NCI-H2107 treated with DMSO at 0.1 percent for 48 hours (cell line): Measurements from ENCODE around the gene MICAL3.
"Not testable (repeated sequence)": the region's sequence is repeated elsewhere in the genome, so short reads cannot be mapped to it uniquely, and the experiment has no call there.

ENCODE experiments used
- DNase-seq: peaks from one replicate; lab custom pipeline; 2025; ENCODE audit not compliant: unreplicated experiment; lab: John Stamatoyannopoulos, UW

Gene MICAL3

DNA sequence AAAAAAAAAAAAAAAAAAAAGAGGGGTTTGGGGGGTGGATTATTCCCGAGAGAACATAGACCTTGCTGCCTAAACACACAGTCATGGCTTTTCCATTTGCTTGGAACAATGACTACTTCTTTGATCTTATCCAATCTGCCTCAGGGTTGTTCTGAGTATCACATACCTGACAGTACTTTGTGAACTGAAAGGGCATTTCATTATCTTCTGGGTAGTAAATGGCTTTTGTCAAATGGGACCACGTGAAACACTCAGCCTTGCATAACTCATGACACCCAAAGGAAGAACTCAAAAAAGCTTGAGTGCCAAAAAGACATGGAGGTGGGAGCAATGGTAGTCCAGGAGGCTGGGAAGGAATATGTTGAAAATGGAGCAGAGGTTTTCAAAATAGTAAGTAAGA lies 126.9 kb downstream of the MICAL3 start:
- DNase-seq = no peak

DNA sequence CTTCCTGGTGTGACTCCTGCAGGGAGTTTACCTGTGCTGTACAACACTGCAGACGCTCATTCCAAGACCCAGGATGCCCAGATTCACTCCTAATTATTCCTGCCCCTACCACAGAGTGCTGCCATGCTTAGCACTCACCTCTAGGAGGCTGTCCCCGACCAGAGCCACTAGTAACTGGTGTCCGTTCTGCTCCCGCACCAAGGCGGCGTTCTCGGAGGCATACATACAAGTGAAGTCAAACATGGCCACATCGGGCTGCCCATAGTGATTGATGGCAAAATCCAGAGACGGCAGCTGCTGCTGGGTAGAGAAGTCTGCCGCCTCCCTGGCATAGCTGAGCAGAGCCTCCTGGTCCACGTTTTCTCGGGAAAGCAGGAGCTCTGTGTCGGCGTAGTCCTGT lies 127.8 kb downstream of the MICAL3 start:
- DNase-seq = no peak

- no peak for DNase-seq
These were observed 130.3 kb downstream of the MICAL3 start for GRCh38 chr22:17893900-17894535.

DNA sequence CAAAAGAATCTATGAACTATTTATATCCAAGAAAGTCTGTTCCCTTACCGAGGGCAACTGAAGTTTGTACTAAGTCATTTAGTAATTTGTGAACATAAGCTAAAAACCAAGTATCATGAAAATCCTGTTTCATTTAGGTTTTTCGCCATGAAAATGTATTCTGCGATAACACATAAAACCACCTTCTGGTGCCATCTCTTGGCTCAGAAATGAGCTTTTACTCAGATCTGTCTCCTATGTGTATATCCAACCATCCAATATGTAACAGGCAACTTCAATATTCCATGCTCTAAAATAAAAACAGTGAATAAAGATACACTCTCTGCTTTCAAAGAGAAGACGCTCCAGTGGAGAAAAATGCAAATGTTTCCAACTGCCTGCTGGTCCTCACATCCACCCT lies 132.0 kb downstream of the MICAL3 start:
- DNase-seq = no peak

DNA sequence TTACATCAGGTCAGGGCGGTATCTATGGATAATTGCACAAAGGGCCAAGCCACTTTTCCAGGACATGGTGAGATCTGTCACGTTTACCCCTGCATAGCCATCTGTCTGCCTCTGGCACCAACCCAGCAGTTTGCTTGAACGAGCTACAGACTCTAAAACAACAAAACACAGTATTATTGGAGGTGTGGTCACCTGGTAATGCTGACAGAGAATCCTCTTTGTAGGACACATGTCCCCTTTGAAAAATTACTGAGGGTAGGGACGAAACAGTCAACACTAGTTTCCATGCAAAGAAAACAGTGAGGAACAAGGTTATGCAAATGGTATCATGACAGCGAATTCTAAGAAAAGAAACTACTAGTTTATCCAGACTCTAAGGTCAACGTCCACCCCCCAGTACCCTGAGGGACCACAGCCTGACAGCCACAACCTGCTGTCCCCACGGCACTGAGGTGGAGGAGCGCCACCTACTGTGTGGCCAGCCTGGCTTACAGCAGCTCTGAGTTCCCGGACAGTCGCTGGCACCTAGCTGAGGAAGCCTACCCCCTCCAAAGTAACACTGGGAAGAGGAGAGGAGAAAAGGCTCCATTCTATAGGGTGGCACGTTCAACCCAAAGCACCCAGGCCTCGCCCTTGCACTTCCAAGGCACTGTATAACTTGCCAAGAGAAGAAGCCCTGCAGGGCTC lies 132.7 kb downstream of the MICAL3 start:
- no peak for DNase-seq

GRCh38 chr22:17890892-17891291 lies 133.5 kb downstream of the MICAL3 start:
- no peak for DNase-seq

DNA sequence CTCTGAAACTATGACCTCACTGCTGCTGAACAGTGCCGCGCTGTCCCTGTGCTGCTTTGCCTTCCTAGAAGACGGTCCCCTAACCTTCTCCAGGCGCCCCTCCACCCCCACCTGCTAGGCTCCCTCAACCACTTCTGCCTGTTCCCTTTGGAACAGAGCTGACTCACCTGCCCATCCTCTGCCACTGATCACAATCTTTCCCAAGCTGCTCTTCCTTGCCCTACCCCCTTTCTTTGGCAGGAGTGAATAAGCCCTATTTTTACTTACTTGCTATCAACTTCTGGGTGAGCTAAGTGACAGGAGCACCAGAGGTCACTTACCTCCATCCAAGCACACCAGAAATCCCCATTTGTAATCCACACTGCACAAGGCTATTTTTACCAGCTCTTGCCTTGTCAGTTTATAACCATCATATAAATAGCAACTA lies 134.1 kb downstream of the MICAL3 start:
- DNase-seq = no peak

- DNase-seq = no peak
These were observed 135.5 kb downstream of the MICAL3 start for GRCh38 chr22:17888855-17889254.

- DNase-seq = no peak
These were observed 135.9 kb downstream of the MICAL3 start for GRCh38 chr22:17888439-17888838.

DNA sequence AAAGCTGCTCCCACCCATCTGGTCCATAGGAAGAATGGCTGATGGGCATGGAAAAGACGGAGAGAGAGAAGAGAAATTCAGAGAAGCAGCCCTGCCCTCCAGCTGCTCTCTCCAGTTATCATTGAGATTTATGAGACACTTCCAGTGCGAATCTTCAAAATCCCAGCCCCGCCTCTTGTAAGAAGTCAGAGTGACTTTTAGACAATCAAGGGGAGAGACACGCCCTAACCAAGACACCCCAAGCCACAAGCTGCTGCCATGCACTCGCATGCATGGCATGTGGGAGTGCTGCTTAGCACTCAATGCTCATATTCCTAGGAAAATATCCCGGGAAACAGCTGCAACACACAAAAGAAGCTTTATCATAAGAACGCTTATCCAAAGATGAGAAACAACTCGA lies 139.5 kb downstream of the MICAL3 start:
- DNase-seq = no peak

DNA sequence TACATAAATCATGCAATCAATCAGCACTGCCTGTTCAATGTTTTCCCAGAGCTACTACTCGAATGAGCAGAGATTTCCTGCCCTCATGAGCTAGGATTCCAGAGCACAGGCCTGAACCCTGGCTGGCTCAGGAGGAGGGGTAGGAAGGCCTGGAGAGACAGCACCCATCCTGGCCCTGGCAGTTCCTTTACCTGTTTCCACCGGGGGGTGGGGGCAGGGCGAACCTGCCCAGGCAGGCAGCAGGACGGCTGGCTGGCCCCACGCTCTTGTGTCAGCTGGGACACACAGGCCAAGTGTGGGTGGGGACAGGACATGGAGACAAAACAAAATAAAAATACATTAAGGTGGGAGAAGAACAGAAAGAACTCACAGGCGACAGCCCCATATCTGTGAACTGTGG lies 140.3 kb downstream of the MICAL3 start:
- DNase-seq = no peak

DNA sequence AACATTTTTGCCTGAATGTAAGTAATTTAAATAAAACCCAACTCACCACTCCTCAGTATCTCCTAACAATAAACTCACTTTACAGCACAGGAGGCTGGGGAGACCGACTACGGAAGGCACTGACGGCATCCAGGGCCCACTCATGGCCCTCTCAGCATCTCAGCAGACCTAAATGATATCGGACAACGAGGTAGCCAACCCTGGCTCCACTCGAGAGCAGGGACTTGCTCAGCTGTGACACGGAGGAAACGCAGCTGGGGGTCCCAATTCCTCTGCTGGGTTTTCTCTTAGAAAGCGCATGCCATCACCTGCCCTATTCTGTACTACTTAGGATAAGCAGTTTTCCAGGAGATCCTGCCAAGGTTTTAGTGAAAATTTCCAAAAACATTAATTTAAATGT lies 141.0 kb downstream of the MICAL3 start:
- DNase-seq = no peak

GRCh38 chr22:17882727-17883126 lies 141.6 kb downstream of the MICAL3 start:
- no peak for DNase-seq

GRCh38 chr22:17882162-17882561 lies 142.2 kb downstream of the MICAL3 start:
- no peak for DNase-seq

DNA sequence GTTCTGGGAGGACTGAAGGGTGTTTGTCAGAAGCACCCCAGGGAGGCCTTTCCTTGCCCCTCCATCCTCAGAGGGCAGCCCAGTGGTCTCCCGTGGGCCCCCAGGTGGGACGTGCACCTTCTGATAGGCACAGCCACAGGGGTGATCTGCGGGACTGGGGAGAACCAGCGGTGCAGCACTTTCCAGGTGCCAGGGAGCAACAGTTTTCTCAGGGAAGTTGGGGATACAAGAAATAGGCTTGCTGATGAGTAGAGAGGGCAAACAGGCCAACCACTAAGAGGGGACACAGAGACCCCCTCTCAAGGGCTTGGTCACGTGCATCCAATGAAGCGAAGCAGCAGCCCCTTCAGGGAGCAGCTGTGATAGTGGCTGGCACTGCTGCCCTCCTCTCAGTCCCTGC lies 143.0 kb downstream of the MICAL3 start:
- DNase-seq = no peak

DNA sequence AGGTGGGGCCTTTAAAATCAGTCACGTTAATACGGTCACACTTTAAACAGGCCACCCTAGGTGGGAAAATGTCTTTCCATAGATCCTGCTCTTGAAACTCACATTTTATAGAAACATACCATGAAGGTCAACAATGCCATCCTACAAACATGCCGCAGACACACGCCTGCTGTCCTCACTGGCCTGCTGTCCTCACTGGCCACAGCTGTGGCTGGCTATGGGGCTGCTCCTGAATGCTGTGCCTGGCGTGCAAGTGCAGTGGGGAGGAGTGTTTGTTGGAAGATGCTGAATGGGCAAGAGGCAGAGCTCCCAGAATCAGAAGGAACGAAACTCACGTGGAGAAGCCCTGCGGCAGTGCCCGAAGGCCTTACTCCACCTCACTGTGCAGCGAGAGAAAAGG lies 143.9 kb downstream of the MICAL3 start:
- DNase-seq = no peak

GRCh38 chr22:17880020-17880419 lies 144.3 kb downstream of the MICAL3 start:
- no peak for DNase-seq

DNA sequence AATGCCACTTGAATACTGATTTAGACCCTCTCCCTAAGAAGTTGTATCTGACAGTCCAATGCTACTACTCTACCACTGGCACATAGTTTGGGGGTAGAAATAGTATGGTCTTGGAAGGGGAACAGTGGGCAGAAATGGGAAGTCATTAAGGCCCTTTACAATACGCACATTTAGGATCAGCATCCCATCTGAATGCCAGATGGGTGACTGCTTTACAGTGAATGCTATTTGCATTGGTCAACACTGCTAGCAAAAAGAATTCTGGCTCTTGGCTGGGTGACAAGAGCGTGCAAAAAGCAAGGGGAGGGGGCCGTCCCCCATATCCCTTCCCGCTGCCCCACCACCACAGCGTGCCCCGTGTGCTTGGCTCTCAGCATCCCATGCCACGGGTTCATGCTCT lies 145.4 kb downstream of the MICAL3 start:
- DNase-seq = no peak

GRCh38 chr22:17878186-17878694 lies 146.1 kb downstream of the MICAL3 start:
- no peak for DNase-seq

DNA sequence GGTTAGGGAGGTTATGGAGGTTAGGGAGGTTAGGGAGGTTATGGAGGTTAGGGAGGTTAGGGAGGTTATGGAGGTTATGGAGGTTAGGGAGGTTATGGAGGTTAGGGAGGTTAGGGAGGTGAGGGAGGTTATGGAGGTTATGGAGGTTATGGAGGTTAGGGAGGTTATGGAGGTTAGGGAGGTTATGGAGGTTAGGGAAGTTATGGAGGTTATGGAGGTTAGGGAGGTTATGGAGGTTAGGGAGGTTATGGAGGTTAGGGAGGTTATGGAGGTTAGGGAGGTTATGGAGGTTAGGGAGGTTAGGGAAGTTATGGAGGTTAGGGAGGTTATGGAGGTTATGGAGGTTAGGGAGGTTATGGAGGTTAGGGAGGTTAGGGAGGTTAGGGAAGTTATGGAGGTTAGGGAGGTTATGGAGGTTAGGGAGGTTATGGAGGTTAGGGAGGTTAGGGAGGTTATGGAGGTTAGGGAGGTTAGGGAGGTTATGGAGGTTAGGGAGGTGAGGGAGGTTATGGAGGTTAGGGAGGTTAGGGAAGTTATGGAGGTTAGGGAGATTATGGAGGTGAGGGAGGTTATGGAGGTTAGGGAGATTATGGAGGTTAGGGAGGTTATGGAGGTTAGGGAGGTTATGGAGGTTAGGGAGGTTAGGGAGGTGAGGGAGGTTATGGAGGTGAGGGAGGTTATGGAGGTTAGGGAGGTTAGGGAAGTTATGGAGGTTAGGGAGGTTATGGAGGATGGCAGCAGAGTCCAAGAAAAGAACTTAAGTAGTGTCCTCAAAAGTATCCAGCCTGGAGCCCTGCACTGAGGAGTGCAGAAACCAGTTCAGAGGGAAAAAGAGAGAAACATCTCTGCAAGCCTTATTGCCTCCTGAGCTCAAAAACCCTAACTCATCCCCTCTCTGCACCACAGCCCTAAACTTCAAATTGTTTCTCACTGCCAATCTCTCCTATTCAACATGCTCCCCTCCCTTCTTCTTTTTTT lies 147.2 kb downstream of the MICAL3 start:
- DNase-seq = not testable (repeated sequence)

DNA sequence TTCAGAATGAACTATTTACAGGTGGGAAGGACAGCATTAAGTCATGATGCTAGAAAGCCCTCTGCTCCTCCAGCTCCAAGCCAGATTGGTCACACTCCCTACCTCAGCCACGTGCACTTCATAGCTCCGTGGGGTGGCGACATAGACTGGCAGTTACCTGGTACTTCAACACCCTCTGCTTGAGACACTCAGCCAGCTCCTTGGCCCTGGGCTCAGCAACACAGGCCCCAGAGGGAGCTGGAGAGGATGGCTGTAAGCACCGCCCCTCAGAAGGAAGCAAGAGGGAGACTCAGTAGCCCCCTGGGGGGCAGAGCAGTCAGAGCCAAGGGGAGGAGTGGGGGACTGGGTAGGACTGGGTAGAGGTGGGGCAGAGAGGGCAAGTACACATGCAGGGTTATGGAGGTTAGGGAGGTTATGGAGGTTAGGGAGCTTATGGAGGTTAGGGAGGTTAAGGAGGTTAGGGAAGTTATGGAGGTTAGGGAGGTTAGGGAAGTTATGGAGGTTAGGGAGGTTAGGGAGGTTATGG lies 148.0 kb downstream of the MICAL3 start:
- no peak for DNase-seq
